Stimulated activated naive B cell treated with anti-CD40 and anti-IgM and Interleukin-4, amounts not matched to agents 10 μg/mL and 1 μg/mL and 100 μg/mL, for 72 hours (primary cell): ENCODE measurements around the gene CYP8B1.

Experiments used
- ATAC-seq, 2 donors: fragments of 150-1000 bp; cut with Tn5 transposase; replicated peaks; 2 replicates each; pipeline ENCODE4 v1.10.0; 2021; ENCODE audit warnings: moderate library complexity in 1 of 2
- DNase-seq: peaks from one replicate; pipeline ENCODE4 v3.0.0; 2021
- H3K27ac Mint-ChIP-seq: one replicate; pipeline ENCODE4 v1.8.0; 2022; ENCODE audit warnings: mild to moderate bottlenecking, mixed read lengths
- H3K27me3 Mint-ChIP-seq, 2 donors: one replicate each; pipeline ENCODE4 v1.8.0; 2022; ENCODE audit warnings: mixed read lengths in 2 of 2
- H3K36me3 Mint-ChIP-seq, 2 donors: one replicate each; pipeline ENCODE4 v1.8.0; 2022; ENCODE audit warnings: mixed read lengths in 2 of 2, mild to moderate bottlenecking in 1 of 2
- H3K4me1 Mint-ChIP-seq, 2 donors: one replicate each; pipeline ENCODE4 v1.8.0; 2022; ENCODE audit warnings: mixed read lengths in 2 of 2, mild to moderate bottlenecking in 1 of 2
- H3K4me3 Mint-ChIP-seq, 2 donors: one replicate each; pipeline ENCODE4 v1.8.0; 2022; ENCODE audit warnings: mild to moderate bottlenecking in 2 of 2, mixed read lengths in 2 of 2, moderate library complexity in 1 of 2
- H3K9me3 Mint-ChIP-seq, 2 donors: one replicate each; pipeline ENCODE4 v1.8.0; 2022; ENCODE audit warnings: mixed read lengths in 2 of 2, mild to moderate bottlenecking in 1 of 2

Gene CYP8B1

GRCh38 chr3:42836150-42837123 is 39.2 kb downstream of the CYP8B1 start:
- H3K36me3 Mint-ChIP-seq = no peaks in the 10 kb centered on the region
- no peak for ATAC-seq
- DNase-seq = no peak
- no peaks in the 10 kb centered on the region for H3K9me3 Mint-ChIP-seq
- H3K4me1 Mint-ChIP-seq = peaks cover 4 to 15% of the 10 kb centered on the region in 2 donors
- no peak overlapping the region for H3K4me3 Mint-ChIP-seq
- H3K27ac Mint-ChIP-seq = no peak overlapping the region
- H3K27me3 Mint-ChIP-seq = peaks cover 5 to 6% of the 10 kb centered on the region in 2 donors

DNA sequence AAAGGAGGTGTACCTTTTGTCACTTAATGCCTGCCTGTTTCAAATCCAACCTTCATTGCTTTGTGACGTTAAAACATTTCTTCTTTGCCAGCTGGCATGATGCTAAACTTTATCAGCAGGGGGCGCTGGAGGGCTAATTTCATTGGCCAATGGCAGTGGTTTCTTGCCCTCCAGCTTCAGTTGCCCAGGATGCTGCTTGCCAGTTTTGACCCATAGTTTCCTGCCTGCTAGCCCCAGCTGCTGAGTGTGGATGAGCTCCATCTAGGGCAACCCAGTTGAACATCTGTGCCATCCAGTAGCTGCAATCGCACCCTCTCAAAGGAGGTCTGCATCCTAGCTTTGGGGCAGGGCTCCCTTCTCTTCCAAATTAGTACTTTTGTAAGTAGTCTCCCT is 44.4 kb downstream of the CYP8B1 start:
- DNase-seq = peak; percentile 67
- H3K27ac Mint-ChIP-seq = no peak overlapping the region
- no peaks in the 10 kb centered on the region for H3K36me3 Mint-ChIP-seq
- H3K4me1 Mint-ChIP-seq = peaks cover 0 to 10% of the 10 kb centered on the region in 2 donors
- no peak overlapping the region for H3K4me3 Mint-ChIP-seq
- H3K9me3 Mint-ChIP-seq = no peaks in the 10 kb centered on the region
- ATAC-seq = peak; percentile 88 to 93
- H3K27me3 Mint-ChIP-seq = peaks cover 14 to 17% of the 10 kb centered on the region in 2 donors

GRCh38 chr3:42830437-42831320 is 45.0 kb downstream of the CYP8B1 start:
- no peaks in the 10 kb centered on the region for H3K36me3 Mint-ChIP-seq
- peaks cover 12 to 21% of the 10 kb centered on the region in 2 donors for H3K27me3 Mint-ChIP-seq
- ATAC-seq = no peak
- DNase-seq = no peak
- peaks cover 0 to 10% of the 10 kb centered on the region in 2 donors for H3K4me1 Mint-ChIP-seq
- H3K9me3 Mint-ChIP-seq = no peaks in the 10 kb centered on the region
- H3K4me3 Mint-ChIP-seq = no peak overlapping the region
- no peak overlapping the region for H3K27ac Mint-ChIP-seq

- no peak overlapping the region for H3K4me3 Mint-ChIP-seq
- peaks cover 0 to 10% of the 10 kb centered on the region in 2 donors for H3K4me1 Mint-ChIP-seq
- DNase-seq (no peak), ATAC-seq (no peak)
- H3K9me3 Mint-ChIP-seq = no peaks in the 10 kb centered on the region
- H3K27ac Mint-ChIP-seq = no peak overlapping the region
- H3K36me3 Mint-ChIP-seq = no peaks in the 10 kb centered on the region
- peaks cover 8 to 21% of the 10 kb centered on the region in 2 donors for H3K27me3 Mint-ChIP-seq
Observed at GRCh38 chr3:42829628-42830436, 45.8 kb downstream of the CYP8B1 start.

DNA sequence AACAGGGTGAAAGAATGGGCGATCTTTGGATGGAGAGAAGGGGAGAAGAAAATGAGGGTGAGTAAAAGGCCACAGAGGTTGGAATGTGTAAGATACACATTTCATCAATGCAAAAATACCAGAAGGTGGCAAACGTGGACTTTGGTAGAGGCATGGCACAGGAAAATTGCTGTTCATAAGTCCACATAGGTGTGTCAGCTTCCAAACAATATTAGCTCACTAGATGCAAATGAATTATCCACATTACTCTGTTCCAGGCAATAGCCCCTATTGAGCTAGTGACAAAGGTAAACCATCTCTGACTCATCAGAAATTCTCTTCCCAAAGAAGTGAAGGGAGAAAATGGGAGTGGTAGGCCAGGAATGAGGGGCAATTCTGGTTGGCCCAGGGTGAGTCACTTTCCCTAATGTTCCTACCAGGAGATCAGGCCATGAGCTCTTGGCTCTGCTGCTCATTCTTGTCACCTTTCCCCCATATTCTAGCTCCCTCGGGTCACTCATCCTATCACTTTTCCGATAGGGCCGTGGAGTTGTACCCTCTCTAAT is 46.5 kb downstream of the CYP8B1 start:
- Mint-ChIP-seq H3K27ac (no peak overlapping the region), H3K4me1 (peaks cover 0 to 10% of the 10 kb centered on the region in 2 donors), H3K36me3 (no peaks in the 10 kb centered on the region), H3K4me3 (no peak overlapping the region), H3K27me3 (peaks cover 8 to 21% of the 10 kb centered on the region in 2 donors), H3K9me3 (no peaks in the 10 kb centered on the region)
- DNase-seq = no peak
- no peak for ATAC-seq

DNA sequence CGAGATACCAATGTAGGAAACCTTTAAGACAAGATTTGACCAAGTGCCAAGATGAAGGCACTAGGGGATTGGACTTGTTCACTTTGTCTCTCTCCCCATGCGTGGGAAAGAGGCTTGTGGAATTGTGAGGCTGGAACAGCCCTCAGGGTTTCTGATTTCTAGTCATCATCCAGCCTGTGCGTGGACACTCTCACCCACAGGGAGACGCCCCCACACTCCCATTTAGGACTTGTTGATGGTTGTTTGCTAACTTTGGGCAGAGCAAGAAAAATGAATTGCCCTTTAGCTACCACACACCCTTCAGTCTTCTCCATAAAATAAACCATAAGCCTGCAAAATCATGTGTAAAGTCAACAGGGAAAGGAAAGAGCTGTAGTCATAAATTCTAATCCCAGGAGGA is 48.0 kb downstream of the CYP8B1 start:
- DNase-seq = no peak
- Mint-ChIP-seq H3K27me3 (peaks cover 12 to 26% of the 10 kb centered on the region in 2 donors), H3K9me3 (no peaks in the 10 kb centered on the region), H3K4me1 (peaks cover 0 to 10% of the 10 kb centered on the region in 2 donors), H3K4me3 (no peak overlapping the region), H3K27ac (no peak overlapping the region), H3K36me3 (no peaks in the 10 kb centered on the region)
- no peak for ATAC-seq

GRCh38 chr3:42827023-42827422 is 48.7 kb downstream of the CYP8B1 start:
- H3K9me3 Mint-ChIP-seq = no peaks in the 10 kb centered on the region
- ATAC-seq (no peak), DNase-seq (no peak)
- H3K27me3 Mint-ChIP-seq = peaks cover 12 to 27% of the 10 kb centered on the region in 2 donors
- no peak overlapping the region for H3K4me3 Mint-ChIP-seq
- no peaks in the 10 kb centered on the region for H3K36me3 Mint-ChIP-seq
- H3K27ac Mint-ChIP-seq = no peak overlapping the region
- H3K4me1 Mint-ChIP-seq = peaks cover 0 to 10% of the 10 kb centered on the region in 2 donors

DNA sequence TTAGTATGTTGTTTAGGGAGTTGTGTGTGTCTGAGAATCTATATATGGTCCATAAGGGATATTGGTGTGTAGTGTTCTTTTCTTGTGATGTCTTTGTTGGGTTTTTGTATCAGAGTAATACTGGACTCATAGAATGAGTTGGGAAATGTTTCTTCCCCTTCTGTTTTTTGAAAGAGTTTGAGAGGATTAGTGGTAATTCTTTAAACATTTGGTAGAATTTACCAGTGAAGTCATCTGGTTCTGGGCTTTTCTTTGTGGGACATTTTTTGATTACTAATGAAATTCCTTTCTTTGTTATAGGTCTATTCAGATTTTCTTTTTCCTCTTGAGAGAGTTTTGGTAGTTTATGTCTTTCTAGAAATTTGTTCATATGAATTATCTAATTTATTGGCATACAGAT is 49.5 kb downstream of the CYP8B1 start:
- H3K9me3 Mint-ChIP-seq = no peaks in the 10 kb centered on the region
- no peak overlapping the region for H3K4me3 Mint-ChIP-seq
- H3K4me1 Mint-ChIP-seq = peaks cover 0 to 4% of the 10 kb centered on the region in 2 donors
- H3K36me3 Mint-ChIP-seq = no peaks in the 10 kb centered on the region
- ATAC-seq (no peak), DNase-seq (no peak)
- peaks cover 12 to 27% of the 10 kb centered on the region in 2 donors for H3K27me3 Mint-ChIP-seq
- no peak overlapping the region for H3K27ac Mint-ChIP-seq

DNA sequence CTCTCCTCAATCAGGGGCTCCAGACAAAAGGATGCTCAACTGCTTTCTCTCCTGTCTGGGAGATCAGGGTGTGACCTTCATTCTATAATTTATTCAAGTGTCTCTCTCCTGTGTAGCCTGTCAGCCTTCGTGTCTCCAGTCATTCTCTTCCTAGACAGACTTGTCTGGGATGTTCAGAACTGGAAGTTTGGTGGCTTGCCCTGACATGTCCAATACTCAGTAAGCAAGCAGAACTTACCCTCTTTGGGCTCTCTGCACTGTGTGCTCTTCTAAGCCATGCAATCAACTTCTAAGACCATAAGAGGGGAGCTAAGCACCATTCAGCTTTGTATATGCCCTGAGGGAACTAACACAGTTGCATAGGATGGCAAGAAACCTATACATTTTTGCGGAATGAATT is 52.3 kb downstream of the CYP8B1 start:
- Mint-ChIP-seq H3K9me3 (no peaks in the 10 kb centered on the region), H3K36me3 (no peaks in the 10 kb centered on the region), H3K27ac (no peak overlapping the region), H3K27me3 (peaks cover 4 to 20% of the 10 kb centered on the region in 2 donors), H3K4me1 (no peaks in the 10 kb centered on the region), H3K4me3 (no peak overlapping the region)
- DNase-seq (no peak), ATAC-seq (no peak)

- no peak for DNase-seq
- no peaks in the 10 kb centered on the region for H3K36me3 Mint-ChIP-seq
- no peak overlapping the region for H3K4me3 Mint-ChIP-seq
- H3K27me3 Mint-ChIP-seq = peaks cover 4 to 18% of the 10 kb centered on the region in 2 donors
- ATAC-seq = no peak
- H3K4me1 Mint-ChIP-seq = no peaks in the 10 kb centered on the region
- no peaks in the 10 kb centered on the region for H3K9me3 Mint-ChIP-seq
- no peak overlapping the region for H3K27ac Mint-ChIP-seq
Observed at GRCh38 chr3:42822828-42823227, 52.9 kb downstream of the CYP8B1 start.
